ACC112 (cell line): ENCODE data around the gene SLCO3A1.

ENCODE experiments used
- H2AFZ ChIP-seq: fragments of 200-600 bp; sonication (generic); one replicate; pipeline ENCODE4 v1.6.0; 2017; ENCODE audit warnings: antibody characterized with exemption, low read length; ENCODE audit not compliant: unreplicated experiment
- H3K27ac ChIP-seq: fragments of 200-600 bp; sonication (generic); 2 replicates; pipeline ENCODE4 v1.5.1; 2014; ENCODE audit warnings: low read depth, mild to moderate bottlenecking, antibody characterized with exemption, low read length, moderate library complexity
- H3K27me3 ChIP-seq: fragments of 200-600 bp; sonication (generic); 2 replicates; pipeline ENCODE4 v1.6.1; 2014; ENCODE audit warnings: mild to moderate bottlenecking, antibody characterized with exemption, low read length, moderate library complexity, mixed read lengths; ENCODE audit not compliant: insufficient read depth
- H3K36me3 ChIP-seq: fragments of 200-600 bp; sonication (generic); 2 replicates; pipeline ENCODE4 v1.6.1; 2016; ENCODE audit warnings: mild to moderate bottlenecking, antibody characterized with exemption, low read length, moderate library complexity, mixed read lengths; ENCODE audit not compliant: insufficient read depth
- H3K4me1 ChIP-seq: fragments of 200-600 bp; sonication (generic); one replicate; pipeline ENCODE4 v1.6.1; 2016; ENCODE audit warnings: low read length, mixed read lengths; ENCODE audit not compliant: insufficient read depth, unreplicated experiment, control insufficient read depth
- H3K4me3 ChIP-seq: fragments of 200-600 bp; sonication (generic); 2 replicates; pipeline ENCODE4 v1.5.1; 2014; ENCODE audit warnings: mild to moderate bottlenecking, low read depth, low read length
- H3K79me2 ChIP-seq: fragments of 200-600 bp; sonication (generic); one replicate; pipeline ENCODE4 v1.6.0; 2016; ENCODE audit warnings: low read length; ENCODE audit not compliant: control insufficient read depth, unreplicated experiment, insufficient read depth

SLCO3A1 gene

GRCh38 chr15:91890614-91891013 lies 37.1 kb downstream of the SLCO3A1 start:
- H3K79me2 ChIP-seq, result peaks cover 10% of the 10 kb centered on the region
- no peak overlapping the region for H3K4me3 ChIP-seq
- H3K36me3 ChIP-seq, result 0 out of 2 replicates have a peak, but pooled peaks cover 7% of the 10 kb centered on the region
- peaks cover 10% of the 10 kb centered on the region for H3K4me1 ChIP-seq
- no peak overlapping the region for H2AFZ ChIP-seq
- no peaks in the 10 kb centered on the region for H3K27me3 ChIP-seq
- H3K27ac ChIP-seq, result no peak overlapping the region

GRCh38 chr15:91891101-91891500 lies 37.6 kb downstream of the SLCO3A1 start:
- Histone ChIP-seq H3K27ac (no peak overlapping the region), H3K79me2 (peaks cover 10% of the 10 kb centered on the region), H3K36me3 (0 out of 2 replicates have a peak, but pooled peaks cover 7% of the 10 kb centered on the region), H3K27me3 (no peaks in the 10 kb centered on the region), H2AFZ (no peak overlapping the region), H3K4me3 (no peak overlapping the region), H3K4me1 (peaks cover 10% of the 10 kb centered on the region)

GRCh38 chr15:91891788-91892345 lies 38.4 kb downstream of the SLCO3A1 start:
- Histone ChIP-seq H3K4me3 (no peak overlapping the region), H3K27ac (no peak overlapping the region), H3K36me3 (0 out of 2 replicates have a peak, but pooled peaks cover 7% of the 10 kb centered on the region), H2AFZ (no peak overlapping the region), H3K27me3 (no peaks in the 10 kb centered on the region), H3K79me2 (peaks cover 10% of the 10 kb centered on the region), H3K4me1 (peaks cover 10% of the 10 kb centered on the region)

- Histone ChIP-seq H3K79me2 (peaks cover 7% of the 10 kb centered on the region), H3K27me3 (no peaks in the 10 kb centered on the region), H3K4me1 (peaks cover 10% of the 10 kb centered on the region), H3K4me3 (no peak overlapping the region), H3K36me3 (0 out of 2 replicates have a peak, but pooled peaks cover 7% of the 10 kb centered on the region), H2AFZ (no peak overlapping the region), H3K27ac (no peak overlapping the region)
Observed at GRCh38 chr15:91892436-91892835, 38.9 kb downstream of the SLCO3A1 start.

GRCh38 chr15:91894606-91895005 lies 41.1 kb downstream of the SLCO3A1 start:
- Histone ChIP-seq H3K27ac (no peak overlapping the region), H3K79me2 (no peaks in the 10 kb centered on the region), H3K36me3 (0 out of 2 replicates have a peak, but pooled peaks cover 7% of the 10 kb centered on the region), H3K4me1 (peaks cover 10% of the 10 kb centered on the region), H3K4me3 (no peak overlapping the region), H3K27me3 (no peaks in the 10 kb centered on the region), H2AFZ (no peak overlapping the region)

- H3K27me3 ChIP-seq, result no peaks in the 10 kb centered on the region
- 0 out of 2 replicates have a peak, but pooled peaks cover 7% of the 10 kb centered on the region for H3K36me3 ChIP-seq
- no peaks in the 10 kb centered on the region for H3K79me2 ChIP-seq
- no peak overlapping the region for H3K4me3 ChIP-seq
- H3K27ac ChIP-seq, result no peak overlapping the region
- no peak overlapping the region for H2AFZ ChIP-seq
- peaks cover 10% of the 10 kb centered on the region for H3K4me1 ChIP-seq
Observed at GRCh38 chr15:91895051-91895450, 41.5 kb downstream of the SLCO3A1 start.

- Histone ChIP-seq H3K27ac (no peak overlapping the region), H3K4me1 (no peaks in the 10 kb centered on the region), H3K4me3 (no peak overlapping the region), H3K79me2 (no peaks in the 10 kb centered on the region), H3K36me3 (0 out of 2 replicates have a peak, but pooled peaks cover 7% of the 10 kb centered on the region), H2AFZ (no peak overlapping the region), H3K27me3 (no peaks in the 10 kb centered on the region)
Observed at GRCh38 chr15:91896341-91897055, 43.0 kb downstream of the SLCO3A1 start.

GRCh38 chr15:91897585-91898372 lies 44.3 kb downstream of the SLCO3A1 start:
- no peak overlapping the region for H3K27ac ChIP-seq
- no peak overlapping the region for H2AFZ ChIP-seq
- no peaks in the 10 kb centered on the region for H3K27me3 ChIP-seq
- H3K4me1 ChIP-seq, result no peaks in the 10 kb centered on the region
- H3K4me3 ChIP-seq, result no peak overlapping the region
- 0 out of 2 replicates have a peak, but pooled peaks cover 6% of the 10 kb centered on the region for H3K36me3 ChIP-seq
- no peaks in the 10 kb centered on the region for H3K79me2 ChIP-seq

GRCh38 chr15:91898843-91899242 lies 45.3 kb downstream of the SLCO3A1 start:
- Histone ChIP-seq H3K79me2 (no peaks in the 10 kb centered on the region), H3K27ac (no peak overlapping the region), H2AFZ (no peak overlapping the region), H3K4me1 (no peaks in the 10 kb centered on the region), H3K27me3 (no peaks in the 10 kb centered on the region), H3K36me3 (no peaks in the 10 kb centered on the region), H3K4me3 (no peak overlapping the region)

- H3K79me2 ChIP-seq, result no peaks in the 10 kb centered on the region
- H3K4me1 ChIP-seq, result peaks cover 5% of the 10 kb centered on the region
- no peaks in the 10 kb centered on the region for H3K27me3 ChIP-seq
- no peaks in the 10 kb centered on the region for H3K36me3 ChIP-seq
- H2AFZ ChIP-seq, result no peak overlapping the region
- no peak overlapping the region for H3K4me3 ChIP-seq
- no peak overlapping the region for H3K27ac ChIP-seq
Observed at GRCh38 chr15:91904942-91905341, 51.4 kb downstream of the SLCO3A1 start.
